HG03066 (cell line): ENCODE results near the gene PFKL.
A peak's percentile ranks its signal among the peaks of the same experiment; 100 is the strongest.
"Not testable (repeated sequence)": the region's sequence is repeated elsewhere in the genome, so short reads cannot be mapped to it uniquely, and the experiment has no call there.

ENCODE experiments used
- ATAC-seq: cut with Tn5 transposase; IDR thresholded peaks from one replicate; pipeline ENCODE4 v1.9.1; 2021; ENCODE audit warnings: low read depth; ENCODE audit not compliant: unreplicated experiment

PFKL gene

DNA sequence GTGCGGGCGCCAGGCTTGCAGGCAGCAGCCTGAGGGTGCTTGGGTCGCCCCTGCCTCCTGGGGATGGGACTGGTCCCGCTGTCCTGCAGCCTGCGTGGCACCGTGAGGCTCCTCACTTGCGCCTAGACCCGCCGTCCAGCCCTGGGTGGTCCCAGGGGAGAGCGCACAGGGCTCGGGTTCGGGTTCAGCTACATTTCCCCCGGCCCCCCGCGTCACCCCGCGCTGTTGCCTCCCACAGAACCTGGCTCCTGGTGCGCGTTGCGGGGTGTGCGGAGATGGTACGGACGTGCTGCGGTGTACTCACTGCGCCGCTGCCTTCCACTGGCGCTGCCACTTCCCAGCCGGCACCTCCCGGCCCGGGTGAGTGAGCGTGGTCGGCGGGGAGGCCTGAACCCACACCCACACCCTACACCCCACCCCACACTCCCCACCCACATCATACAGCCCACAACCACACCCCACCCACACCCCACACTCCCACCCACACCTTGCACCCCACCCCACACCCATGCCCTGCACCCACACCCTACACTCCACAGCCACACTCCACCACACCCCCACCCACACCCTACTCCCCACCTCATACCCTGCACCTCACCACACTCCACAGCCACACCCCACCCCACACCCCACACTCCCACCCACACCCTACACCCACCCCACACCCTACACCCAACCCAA lies 6.2 kb upstream of the PFKL start:
- no peak for ATAC-seq

DNA sequence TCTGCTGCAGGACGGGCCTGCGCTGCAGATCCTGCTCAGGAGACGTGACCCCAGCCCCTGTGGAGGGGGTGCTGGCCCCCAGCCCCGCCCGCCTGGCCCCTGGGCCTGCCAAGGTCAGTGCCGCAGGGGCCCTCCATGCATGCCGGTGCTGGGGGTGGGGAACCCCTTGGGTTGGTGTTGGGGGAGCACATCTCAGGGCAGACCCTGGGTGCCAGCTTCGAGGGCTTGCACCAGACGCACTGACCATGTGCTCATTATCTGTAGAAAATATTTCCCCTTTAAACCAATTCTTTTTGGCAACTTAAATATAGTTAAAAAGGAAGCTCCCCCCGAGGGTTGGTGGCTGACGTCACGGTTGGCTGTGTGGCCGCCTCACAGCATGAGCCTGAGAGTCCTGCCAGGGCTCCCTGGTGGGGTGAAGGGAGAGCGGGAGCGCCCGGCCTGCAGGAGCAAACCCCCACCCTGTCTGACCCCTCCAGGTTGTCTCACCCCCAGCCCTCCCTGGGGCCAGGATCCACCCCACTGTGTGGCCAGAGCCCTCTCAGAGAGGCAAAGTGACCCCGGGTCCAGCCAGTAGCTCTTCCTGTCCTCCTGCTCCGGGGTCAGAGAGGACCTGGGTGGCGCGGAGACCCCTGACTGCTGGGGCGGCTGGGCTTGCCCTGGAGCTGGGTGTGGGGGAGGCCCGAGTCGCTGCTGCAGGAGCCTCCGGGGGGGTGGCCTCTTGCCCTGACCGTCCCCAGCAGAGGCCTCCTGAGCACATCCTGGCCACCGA lies 5.3 kb upstream of the PFKL start:
- ATAC-seq: no peak

DNA sequence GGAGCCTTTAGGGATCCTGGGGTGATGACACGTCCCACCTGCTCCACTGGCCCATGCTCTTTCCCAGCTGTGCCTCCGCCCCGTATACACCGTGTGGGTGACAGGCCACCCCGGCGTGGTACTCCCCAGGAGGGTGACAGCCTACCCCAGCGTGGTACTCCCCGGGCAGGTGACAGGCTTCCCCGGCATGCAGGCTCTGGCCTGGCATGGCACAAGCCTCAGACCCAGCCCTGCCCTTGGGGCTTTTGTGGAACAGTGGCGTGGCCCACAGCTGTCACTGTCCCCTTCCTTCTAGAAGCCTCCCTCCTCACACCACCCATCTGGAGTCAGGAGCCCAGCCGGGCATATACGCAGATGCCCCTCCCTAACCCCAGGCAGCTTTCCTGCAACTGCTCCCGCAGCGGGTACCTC lies 4.7 kb upstream of the PFKL start:
- no peak for ATAC-seq

- no peak for ATAC-seq
Measured at GRCh38 chr21:44295646-44296045, 4.2 kb upstream of the PFKL start.

GRCh38 chr21:44296103-44296519 lies 3.7 kb upstream of the PFKL start:
- no peak for ATAC-seq

GRCh38 chr21:44296916-44297315 lies 2.9 kb upstream of the PFKL start:
- ATAC-seq: no peak

DNA sequence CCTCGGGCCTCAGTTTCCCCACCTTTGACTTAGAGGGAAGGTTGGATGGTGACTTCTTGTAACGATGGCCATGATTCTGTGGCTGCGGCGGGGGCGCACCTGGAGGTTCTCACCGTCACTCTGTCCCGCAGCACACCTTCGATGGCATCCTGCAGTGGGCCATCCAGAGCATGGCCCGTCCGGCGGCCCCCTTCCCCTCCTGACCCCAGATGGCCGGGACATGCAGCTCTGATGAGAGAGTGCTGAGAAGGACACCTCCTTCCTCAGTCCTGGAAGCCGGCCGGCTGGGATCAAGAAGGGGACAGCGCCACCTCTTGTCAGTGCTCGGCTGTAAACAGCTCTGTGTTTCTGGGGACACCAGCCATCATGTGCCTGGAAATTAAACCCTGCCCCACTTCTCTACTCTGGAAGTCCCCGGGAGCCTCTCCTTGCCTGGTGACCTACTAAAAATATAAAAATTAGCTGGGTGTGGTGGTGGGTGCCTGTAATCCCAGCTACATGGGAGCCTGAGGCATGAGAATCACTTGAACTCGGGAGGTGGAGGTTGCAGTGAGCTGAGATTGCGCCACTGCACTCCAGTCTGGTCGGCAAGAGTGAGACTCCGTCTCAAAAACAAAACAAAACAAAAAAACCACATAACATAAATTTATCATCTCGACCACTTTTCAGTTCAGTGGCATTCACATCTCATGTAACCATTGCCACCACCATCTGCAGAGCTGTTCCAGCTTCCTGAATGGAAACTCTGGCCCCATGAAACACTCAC lies 2.1 kb upstream of the PFKL start:
- ATAC-seq: no peak

- ATAC-seq: no peak
Measured at GRCh38 chr21:44298301-44298700, 1.6 kb upstream of the PFKL start.

DNA sequence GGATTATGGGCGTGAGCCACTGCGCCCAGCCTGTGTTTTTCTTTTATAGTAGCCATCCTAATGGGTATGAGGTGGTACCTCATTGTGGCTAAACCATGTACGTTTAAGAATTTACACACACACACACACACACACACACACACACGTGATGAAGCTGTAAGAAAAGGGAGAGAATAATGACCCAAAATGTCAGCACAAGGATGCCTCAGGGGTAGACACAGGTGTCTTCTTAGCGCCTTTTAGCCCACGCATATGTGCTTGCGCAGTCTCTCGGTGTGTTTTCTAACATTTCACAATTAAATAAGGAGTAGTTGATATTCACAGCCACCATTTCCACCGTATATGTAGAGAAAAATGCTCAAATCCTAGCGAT lies 782 bp upstream of the PFKL start:
- ATAC-seq: no peak

GRCh38 chr21:44300262-44300959 lies 558 bp downstream of the PFKL start:
- ATAC-seq: peak; percentile 23

DNA sequence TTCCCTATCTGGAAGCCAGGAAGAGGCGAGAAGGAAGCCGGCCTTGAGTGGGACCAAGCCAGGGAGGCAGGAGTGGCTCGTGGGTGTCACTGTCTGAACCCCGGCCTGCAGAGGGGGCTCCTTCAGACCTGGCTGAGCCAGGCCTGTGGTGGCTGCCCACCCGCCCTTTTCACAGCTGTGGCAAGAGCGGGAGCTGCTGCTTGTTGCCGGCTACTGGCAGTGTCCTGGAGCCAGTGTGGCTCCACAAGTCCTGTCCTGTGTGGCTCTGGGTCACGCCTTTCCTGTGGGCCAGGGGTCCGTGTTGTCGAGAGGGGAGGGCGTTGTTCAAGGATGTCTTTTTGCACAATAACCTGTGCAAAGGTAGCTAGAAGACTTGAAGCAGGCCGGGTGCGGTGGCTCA lies 1.3 kb downstream of the PFKL start:
- ATAC-seq: no peak

- ATAC-seq: no peak
Measured at GRCh38 chr21:44301961-44302406, 2.1 kb downstream of the PFKL start.

- not testable (repeated sequence) for ATAC-seq
Measured at GRCh38 chr21:44302573-44303401, 2.9 kb downstream of the PFKL start.

DNA sequence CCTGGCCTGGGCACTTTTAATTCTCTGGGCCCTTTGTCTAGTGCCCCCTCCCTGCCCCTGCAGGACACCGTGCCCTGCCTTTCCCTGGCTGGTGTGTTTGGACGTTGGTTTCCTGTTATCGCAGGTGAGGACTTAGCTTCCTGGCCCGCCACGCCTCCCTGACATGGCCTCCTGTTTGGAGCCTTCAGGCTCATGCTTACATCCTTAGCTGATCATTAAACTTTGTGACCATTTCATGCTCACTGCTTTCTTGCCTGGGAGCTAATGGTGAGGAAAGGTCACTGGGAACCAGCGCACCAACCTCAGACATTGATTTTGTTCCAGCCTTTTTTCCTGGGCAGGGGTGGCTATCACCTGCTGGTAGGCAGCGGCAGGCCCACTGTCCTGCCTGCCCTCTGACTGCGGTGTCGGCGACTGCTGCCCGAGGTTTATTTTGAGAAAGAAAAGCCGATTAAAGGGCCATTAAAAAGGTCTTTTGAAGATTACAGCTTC lies 3.7 kb downstream of the PFKL start:
- ATAC-seq: no peak

GRCh38 chr21:44304011-44304616 lies 4.3 kb downstream of the PFKL start:
- ATAC-seq: no peak

DNA sequence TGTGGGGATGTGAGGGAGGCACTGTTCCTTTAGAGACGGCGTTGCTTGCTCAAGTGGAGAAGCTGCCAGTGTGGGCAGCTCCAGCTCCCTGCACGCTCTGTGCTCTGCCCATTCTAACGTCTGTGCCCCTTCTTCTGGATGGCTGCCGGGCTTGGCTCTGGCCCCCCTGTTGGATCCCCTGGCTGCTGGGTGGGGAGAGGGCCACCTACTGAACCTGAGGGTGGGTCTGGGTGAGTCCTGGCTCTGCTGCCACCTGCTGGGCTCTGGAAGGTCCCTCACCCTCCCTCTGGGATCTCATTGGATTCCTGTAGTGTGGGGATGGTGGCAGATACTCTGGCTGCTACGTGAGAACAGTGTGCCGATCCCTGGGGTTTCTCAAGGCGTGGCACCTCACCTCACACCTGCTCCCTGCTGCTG lies 5.0 kb downstream of the PFKL start:
- ATAC-seq: no peak

GRCh38 chr21:44305691-44306090 lies 5.8 kb downstream of the PFKL start:
- no peak for ATAC-seq

DNA sequence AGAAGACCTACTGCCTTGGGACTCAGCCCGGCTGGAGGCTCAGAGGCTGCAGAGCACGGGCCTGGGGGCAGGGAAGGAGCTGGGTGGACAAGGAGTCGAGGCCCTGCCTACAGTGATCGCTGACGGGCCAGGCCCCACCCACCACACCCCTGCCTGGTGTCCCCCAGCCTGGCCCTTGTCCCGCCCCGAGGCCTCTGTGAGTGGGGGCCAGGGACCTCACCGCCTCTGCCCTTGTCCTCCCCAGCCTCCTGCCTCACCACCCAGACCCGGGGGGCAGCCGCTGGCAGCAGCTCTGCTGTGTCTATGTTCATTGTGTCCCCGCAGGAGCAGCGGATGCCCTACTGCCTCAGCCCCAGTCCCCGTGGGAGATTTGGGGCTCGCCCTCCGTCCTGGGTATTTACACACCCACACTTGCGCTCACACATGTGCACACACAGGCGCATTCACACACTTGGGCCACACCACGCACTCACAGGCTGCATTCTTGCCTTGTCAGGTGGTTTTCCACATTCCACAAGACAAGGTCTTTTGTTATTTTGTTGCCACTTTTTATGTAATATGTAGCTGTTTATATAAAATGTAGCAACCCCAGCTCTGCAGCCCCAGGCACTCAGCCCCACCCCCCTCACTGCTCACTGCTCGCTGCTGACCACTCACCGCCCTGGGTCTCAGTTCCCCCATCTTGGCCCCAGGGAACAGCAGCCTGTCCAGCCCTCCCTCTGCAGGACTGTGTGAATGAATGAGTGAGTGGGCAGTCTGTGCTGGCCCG lies 7.3 kb downstream of the PFKL start:
- ATAC-seq: no peak
